H54 (cell line): ENCODE data around the gene CNST.
"Not testable (repeated sequence)": the region's sequence is repeated elsewhere in the genome, so short reads cannot be mapped to it uniquely, and the experiment has no call there.

Experiments
- DNase-seq: peaks from one replicate; pipeline ENCODE4 v3.0.0; 2011; ENCODE audit warnings: low spot score, mixed read lengths; ENCODE audit not compliant: insufficient read length
- FAIRE-seq: peaks from 3 replicates; lab custom pipeline; 2011; peaks lifted over from hg19 to GRCh38; lab: Jason Lieb, UNC
- POLR2A ChIP-seq: IDR thresholded peaks from 2 replicates; pipeline ENCODE4 v1.6.1; 2011; ENCODE audit warnings: low read depth, mild to moderate bottlenecking, low read length

Gene CNST

DNA sequence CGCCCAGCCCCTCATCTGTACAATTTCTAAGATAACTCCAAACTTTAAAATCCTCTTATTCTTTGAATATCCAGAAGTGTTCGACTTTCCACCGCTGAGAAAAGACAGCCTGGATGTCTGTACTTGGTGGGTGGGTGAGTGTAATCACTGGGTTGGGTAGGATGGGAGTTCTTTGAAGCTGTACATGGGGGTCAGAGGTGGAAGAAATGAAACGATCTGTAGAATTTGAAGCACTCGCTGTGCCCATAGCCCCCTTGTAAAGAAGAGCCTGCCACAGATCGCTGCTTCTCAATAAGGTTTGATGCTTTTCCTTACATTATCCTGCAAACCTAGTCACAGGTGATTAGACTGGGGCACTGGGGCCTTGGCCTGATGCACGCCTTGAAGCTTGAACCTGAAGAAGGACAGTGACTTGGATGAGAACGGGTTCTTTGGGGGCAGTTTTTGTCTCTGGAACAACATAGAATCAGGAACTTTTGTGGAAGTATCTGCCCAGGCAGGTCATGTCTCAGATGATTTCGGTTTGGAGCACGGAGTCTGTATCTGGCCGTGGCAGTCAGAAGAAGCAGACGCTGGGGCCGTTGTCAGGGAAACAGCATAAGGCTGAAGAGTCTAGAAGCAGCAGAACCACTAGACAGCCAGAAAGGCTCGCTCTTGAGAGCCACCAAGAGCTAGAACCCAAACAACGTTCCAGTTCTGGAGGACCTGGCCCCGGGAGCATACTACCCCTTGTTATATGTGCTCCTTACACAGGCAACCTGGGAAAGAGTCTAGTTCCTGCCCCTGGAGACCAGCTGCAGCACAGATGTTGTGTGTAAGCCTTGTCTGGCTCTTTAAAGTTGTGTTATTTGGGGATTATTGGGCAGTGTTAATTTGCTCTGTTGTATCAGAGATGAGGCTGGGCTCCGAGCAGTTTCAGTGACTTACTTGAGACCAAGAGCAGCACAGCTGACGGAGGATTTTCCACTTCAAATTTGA is 112.8 kb downstream of the CNST start:
- no peak for TF ChIP-seq POLR2A
- DNase-seq (no peak), FAIRE-seq (no peak)

DNA sequence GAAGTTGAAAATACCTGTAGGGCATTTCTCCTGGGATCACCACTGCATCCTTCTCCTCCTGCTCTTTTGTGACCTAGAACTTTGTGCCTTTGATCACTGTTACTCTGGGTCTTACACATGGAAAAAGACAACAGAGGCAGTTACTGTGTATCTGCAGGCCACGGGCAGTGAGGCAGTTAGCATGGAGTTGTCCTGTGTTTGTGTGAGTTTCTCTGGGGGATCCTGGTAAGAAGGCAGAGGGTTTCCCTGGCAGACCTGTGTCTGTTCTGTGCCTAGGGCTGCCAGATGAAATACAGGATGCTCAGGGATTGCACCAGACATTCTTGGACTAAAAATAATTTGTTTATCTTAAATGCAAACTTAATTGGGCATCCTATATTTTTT is 113.5 kb downstream of the CNST start:
- no peak for DNase-seq
- TF ChIP-seq POLR2A = no peak
- FAIRE-seq = no peak

DNA sequence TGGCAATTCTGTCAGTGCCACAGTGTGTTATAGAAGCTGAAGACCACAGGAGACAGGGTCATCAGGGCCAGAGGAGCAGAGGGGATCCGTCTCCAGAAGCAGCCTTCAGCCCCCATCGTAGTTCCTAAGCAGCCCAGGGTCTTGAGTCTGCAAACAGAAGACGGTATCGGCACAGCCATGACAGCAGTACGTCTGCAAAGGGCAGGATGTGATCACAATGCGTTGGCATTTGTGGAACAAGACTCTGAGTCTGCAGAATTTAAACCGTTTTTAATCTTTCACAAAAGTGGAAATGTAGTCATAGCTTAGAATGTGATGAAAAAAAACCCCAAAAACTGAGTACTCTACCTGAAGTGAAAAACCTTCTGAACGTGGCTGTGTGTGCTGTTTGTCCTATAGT is 113.9 kb downstream of the CNST start:
- FAIRE-seq (no peak), DNase-seq (no peak)
- TF ChIP-seq POLR2A = no peak

DNA sequence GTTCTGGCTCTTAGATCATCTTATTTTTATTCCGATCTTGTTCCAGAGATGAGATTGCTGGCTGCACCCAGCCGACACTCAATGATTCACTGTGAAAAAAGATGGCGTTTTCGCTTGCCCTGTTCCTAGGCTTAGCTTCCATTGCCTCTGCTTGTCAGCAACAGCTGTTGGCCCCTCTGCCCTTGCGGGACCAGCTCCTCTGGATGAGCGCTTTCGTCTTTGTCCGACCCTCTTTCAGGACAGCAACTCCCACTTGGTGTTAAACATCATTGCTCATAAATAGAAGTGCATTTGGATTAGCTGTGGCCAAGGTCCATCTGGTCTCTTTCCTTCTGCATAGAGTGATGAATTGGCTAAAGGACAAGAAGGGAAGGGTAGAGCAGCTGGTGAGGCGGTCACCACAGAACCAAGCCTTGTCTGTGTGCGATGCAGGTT is 114.5 kb downstream of the CNST start:
- FAIRE-seq (no peak), DNase-seq (no peak)
- no peak for TF ChIP-seq POLR2A

DNA sequence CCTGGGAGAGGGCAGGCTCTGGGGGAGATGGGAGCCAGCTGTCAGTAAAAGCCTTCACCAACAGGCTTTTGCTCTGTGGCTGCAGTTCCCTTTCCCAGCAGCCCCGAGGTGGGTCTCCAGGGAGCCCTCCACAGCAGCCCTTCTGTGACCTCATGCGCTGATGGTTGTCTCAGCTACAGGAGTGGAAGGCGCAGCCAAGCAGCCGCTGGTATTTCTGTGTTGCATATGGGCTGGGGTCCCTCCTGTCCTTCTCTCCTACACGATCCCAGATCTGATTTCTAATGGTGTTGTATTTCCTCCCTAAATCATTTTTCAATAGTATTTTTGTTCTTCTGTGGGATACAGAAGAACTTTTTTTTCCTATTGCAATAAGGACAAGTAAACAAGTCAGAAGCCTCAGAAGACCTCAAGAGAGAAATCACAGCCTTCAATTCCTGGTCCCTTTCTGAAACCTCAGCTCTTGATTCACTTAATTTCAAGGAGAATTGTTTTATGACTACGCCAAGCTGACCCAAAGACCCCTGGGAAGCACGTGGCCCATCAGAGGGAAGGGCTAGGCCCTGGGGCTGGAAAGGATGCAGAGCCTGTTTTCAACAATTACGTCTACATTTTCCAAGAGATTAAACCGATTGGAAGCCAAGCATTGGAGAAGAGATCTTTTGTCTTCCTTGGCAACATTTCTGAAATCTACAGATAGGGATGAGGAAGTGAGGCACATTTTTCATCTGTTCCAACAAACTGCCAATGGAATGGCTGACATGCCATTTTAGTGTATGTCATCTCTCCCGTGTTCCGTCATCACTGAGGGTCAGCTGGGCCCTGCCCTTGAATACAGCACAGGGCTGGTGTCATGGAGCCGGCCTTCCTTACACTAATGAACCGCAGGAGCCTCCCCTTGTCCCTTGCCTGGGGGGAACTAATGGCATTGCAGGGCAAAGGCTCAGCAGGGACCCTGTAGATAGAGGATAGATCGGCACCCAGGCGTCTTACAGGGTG is 115.9 kb downstream of the CNST start:
- TF ChIP-seq POLR2A = no peak
- DNase-seq (no peak), FAIRE-seq (no peak)

DNA sequence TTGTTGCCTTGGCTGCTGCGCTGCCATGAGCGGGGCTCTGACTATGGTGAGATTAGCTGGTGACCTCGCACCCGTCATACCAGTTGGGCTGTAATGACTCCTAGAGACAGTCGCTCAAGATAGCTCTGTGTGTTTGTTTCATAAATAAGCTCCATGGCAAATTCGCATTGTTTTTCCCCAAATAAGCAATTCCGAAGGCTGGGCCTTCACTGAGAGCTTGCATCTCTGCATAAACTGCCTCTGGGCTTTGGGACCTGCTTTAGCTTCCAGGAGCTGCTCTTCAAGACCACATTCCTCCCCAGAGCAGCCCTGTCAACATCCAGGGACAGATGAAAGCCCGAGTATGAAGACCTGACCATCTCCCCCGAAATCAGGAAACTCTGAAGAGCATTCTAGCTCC is 117.3 kb downstream of the CNST start:
- TF ChIP-seq POLR2A = no peak
- DNase-seq (no peak), FAIRE-seq (no peak)

DNA sequence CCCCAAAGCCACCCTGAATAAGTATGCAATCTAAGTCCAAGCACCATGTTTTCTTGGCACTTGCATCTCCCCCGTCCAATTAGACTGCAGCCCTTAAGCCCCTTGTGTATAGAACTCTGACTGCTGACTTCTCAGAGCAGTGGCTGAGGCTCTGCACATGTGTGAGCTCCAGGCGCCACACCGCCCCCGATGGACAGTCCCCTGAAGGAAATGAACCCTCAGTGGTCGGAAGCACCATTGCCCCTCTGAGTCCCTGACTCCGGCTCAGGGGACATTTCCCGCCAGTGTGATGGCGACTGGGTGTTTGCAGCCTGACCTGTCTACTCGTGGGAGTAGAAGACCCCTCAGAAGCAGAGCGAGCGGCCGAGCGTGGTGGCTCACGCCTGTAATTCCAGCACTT is 120.7 kb downstream of the CNST start:
- no peak for DNase-seq
- FAIRE-seq = no peak

DNA sequence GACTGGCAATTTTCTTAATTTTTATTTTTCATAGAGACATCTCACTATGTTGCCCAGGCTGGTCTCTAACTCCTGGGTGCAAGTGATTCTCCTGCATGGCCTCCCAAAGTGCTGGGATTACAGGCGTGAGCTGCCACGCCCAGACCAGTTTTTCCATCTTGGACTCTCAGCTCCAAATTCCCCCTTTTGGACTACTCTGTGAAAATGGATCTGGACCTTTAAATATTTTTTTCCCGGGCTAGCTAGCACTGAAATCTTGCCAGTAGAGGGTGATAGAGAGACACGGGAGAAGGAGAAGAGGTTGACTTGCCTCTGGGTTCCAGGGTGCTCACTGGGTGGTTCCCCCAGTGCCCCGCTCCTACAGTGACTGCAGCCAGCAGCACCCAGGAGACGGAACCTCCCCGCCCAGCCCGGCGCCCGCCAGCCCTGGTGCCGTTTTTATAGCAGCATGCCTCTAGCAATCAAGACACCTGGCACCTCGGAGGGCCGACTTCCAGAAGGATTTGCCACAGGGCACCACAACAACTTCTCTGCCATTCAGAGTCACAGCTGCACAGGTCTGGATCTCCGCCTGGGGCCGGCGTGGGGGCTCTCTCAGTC is 123.3 kb downstream of the CNST start:
- no peak for TF ChIP-seq POLR2A
- peak; percentile 88 for DNase-seq
- FAIRE-seq = no peak

More for the DNA sequence above, 120.7 kb downstream of the CNST start:
- TF ChIP-seq POLR2A = no peak

DNA sequence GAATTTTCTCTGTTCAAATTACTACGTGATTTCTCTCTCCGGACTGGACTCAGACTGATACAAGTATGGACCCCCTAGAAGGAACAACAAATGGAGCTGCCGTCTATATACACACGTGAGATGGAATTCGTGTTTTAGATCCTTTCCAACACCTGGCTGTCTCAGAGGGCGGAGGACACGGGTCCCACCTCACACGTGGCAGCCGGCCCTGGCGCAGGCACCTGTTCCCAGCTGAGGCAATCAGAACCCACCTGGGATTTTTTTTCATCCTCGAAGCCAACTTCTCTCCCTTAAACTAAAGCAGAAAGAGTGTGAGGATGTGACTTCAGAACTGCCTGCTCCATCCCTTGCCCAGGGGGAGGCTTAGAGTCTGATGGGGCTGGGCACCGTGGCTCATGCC is 123.8 kb downstream of the CNST start:
- no peak for FAIRE-seq
- TF ChIP-seq POLR2A = no peak
- DNase-seq = no peak

DNA sequence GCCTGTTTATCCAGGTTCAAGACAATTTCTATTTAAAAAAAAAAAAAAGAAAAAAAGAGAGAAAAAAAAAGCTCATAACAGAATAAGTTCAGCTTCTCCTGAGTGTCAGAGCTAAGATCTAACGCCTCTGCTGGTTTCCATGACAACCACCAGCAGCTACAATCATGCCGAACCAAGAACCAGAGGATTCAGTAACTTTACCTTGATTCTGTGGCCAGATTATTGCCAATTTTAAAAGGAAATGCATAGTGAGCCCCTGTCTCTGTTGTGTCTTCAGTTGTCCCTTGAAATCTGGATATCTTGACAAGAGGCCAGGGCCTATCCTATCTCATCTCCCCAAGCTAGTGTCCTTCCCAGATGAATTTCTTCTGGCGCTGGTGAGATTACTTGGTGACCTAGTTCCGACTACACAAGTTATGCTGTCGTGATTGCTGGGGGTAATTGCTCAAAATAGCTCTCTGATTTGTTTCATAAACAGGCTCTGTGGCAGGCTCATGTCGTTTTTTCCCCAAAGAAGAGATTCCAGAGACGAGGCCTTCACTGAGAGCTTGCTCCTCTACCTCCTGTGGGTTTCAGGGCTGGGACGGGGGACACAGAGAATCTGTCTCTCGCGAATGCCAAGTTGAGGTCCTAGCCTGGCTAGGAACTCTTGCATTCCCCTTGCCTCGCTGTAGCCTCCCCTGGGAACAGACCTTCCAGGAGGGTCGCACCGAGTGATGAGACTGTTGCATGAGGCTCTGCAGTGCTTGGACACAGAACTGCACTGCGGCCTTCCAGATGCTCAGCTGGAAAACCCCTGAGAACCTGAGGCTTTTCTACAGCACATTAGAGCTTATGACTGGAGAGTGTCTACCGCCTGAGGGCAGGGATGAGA is 125.6 kb downstream of the CNST start:
- FAIRE-seq (no peak), DNase-seq (no peak)
- TF ChIP-seq POLR2A = no peak

DNA sequence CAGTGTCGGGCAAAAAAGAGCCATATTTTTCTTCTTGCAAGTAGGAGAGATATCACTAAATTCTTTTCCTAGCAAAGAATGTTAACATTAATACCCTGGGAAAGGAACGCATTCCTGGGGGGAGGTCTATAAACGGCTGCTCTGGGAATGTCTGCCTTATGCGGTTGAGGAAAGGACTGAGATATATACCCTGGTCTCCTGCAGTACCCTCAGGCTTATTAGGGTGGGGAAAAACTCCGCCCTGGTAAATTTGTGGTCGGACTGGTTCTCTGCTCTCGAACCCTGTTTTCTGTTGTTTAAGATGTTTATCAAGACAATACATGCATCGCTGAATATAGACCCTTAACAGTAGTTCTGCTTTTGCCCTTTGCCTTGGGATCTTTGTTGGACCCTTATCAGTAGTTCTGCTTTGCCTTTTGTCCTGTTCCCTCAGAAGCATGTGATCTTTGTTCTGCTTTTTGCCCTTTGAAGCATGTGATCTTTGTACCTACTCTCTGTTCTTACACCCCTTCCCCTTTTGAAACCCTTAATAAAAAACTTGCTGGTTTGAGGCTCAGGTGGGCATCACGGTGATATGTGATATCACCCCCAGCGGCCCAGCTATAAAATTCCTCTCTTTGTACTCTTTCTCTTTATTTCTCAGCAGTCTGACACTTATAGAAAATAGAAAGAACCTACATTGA is 128.1 kb downstream of the CNST start:
- FAIRE-seq, DNase-seq: not testable (repeated sequence)

DNA sequence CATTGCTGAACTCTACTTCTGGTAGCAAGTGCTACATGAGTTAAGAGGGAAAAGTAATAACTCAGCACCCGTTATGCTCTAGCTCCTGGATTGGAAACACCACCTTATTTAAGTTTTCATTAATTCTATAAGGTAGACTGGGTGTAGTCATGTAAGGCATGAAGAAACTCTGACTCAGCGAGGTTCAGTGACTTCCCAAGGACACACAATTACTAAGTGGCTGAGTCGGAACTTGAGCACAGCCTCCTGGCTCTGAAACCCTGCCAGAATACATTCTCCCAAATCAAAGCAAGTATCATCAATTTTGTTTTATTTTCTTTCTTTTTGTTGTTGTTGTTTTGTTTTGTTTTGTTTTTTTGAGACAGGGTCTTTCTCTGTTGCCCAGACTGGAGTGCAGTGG is 128.9 kb downstream of the CNST start:
- TF ChIP-seq POLR2A = no peak
- FAIRE-seq (no peak), DNase-seq (no peak)
